ENCODE results near the gene MSH2.
A peak's percentile ranks its signal among the peaks of the same experiment; 100 is the strongest.
"Not testable (repeated sequence)": the region's sequence is repeated elsewhere in the genome, so short reads cannot be mapped to it uniquely, and the experiment has no call there.

MSH2 gene

GRCh38 chr2:47484396-47484795, 81.4 kb downstream of the MSH2 start:
- DNase-seq = no peak

- no peak for DNase-seq
Measured at GRCh38 chr2:47485177-47485576, 82.2 kb downstream of the MSH2 start.

GRCh38 chr2:47485751-47486300, 82.9 kb downstream of the MSH2 start:
- no peak for DNase-seq

GRCh38 chr2:47486841-47487497, 84.0 kb downstream of the MSH2 start:
- no peak for DNase-seq

- DNase-seq = no peak
Measured at GRCh38 chr2:47487498-47487875, 84.5 kb downstream of the MSH2 start.

GRCh38 chr2:47488870-47489584, 86.1 kb downstream of the MSH2 start:
- DNase-seq = no peak

- DNase-seq = no peak
Measured at GRCh38 chr2:47490406-47490805, 87.5 kb downstream of the MSH2 start.

- no peak for DNase-seq
Measured at GRCh38 chr2:47493317-47494035, 90.5 kb downstream of the MSH2 start.

GRCh38 chr2:47494267-47495130, 91.5 kb downstream of the MSH2 start:
- DNase-seq = no peak

- no peak for DNase-seq
Measured at GRCh38 chr2:47497843-47498460, 95.0 kb downstream of the MSH2 start.

GRCh38 chr2:47499093-47499492, 96.1 kb downstream of the MSH2 start:
- no peak for DNase-seq

- no peak for DNase-seq
Measured at GRCh38 chr2:47499621-47500309, 96.8 kb downstream of the MSH2 start.

- no peak for DNase-seq
Measured at GRCh38 chr2:47501374-47502200, 98.6 kb downstream of the MSH2 start.

GRCh38 chr2:47502498-47502897, 99.5 kb downstream of the MSH2 start:
- not testable (repeated sequence) for DNase-seq

- no peak for DNase-seq
Measured at GRCh38 chr2:47503481-47504070, 100.6 kb downstream of the MSH2 start.

GRCh38 chr2:47504174-47504810, 101.3 kb downstream of the MSH2 start:
- no peak for DNase-seq

- DNase-seq = no peak
Measured at GRCh38 chr2:47506024-47506423, 103.1 kb downstream of the MSH2 start.

- peak in 2 of 14 donors; percentile 14 to 15 for DNase-seq
Measured at GRCh38 chr2:47506436-47506835, 103.5 kb downstream of the MSH2 start.

GRCh38 chr2:47508080-47508479, 105.1 kb downstream of the MSH2 start:
- no peak for DNase-seq
